IMR-90 (cell line): ENCODE results near the gene SLC25A41. TPM values are rescaled to one million over a fixed set of nuclear protein-coding genes. Genes with fewer than 3 reads are reported as not detected.

Source experiments
- ATAC-seq: fragments of 200-7000 bp; cut with Tn5 transposase; 2 replicates; pipeline ENCODE4 v1.9.1; 2020; ENCODE audit warnings: low read depth, mild to moderate bottlenecking, moderate library complexity
- BruUV-seq: library from RNA; stranded (reverse); fragments of 400-500 nt; replicated peaks from 2 replicates; lab custom pipeline; 2021; lab: Mats Ljungman, UMichigan
- CTCF ChIA-PET: fragments of 300-600 bp; formaldehyde crosslinking; extraction: SDS; loops from one replicate; lab custom pipeline; 2021; ENCODE audit warnings: antibody characterized with exemption; lab: Yijun Ruan, JAX
- POLR2A ChIA-PET: fragments of 300-600 bp; sonication (Branson Sonifier 250); formaldehyde crosslinking; loops from one replicate; lab custom pipeline; 2022; ENCODE audit warnings: antibody characterized with exemption; ENCODE audit not compliant: unreplicated experiment; lab: Charles Lee
- DNase-seq: peaks from one replicate; pipeline ENCODE4 v3.0.0; 2013
- H2AFZ ChIP-seq: replicated peaks from 2 replicates; pipeline ENCODE3; 2013; ENCODE audit warnings: low read length, mild to moderate bottlenecking; ENCODE audit not compliant: poor library complexity
- H2AK5ac ChIP-seq: 2 replicates; pipeline ENCODE4 v1.6.1; 2013; ENCODE audit warnings: low read depth, low read length, inconsistent platforms
- H2AK9ac ChIP-seq: replicated peaks from 2 replicates; pipeline ENCODE3; 2013; ENCODE audit warnings: mild to moderate bottlenecking, low read depth, low read length, moderate library complexity; ENCODE audit not compliant: poor library complexity
- H2BK120ac ChIP-seq: 2 replicates; pipeline ENCODE4 v1.6.1; 2013; ENCODE audit warnings: low read depth, low read length, inconsistent platforms
- H2BK15ac ChIP-seq: 3 replicates; pipeline ENCODE4 v1.6.1; 2013; ENCODE audit warnings: low read depth, low read length, inconsistent platforms
- H2BK20ac ChIP-seq: 2 replicates; pipeline ENCODE4 v1.6.1; 2013; ENCODE audit warnings: low read depth, mild to moderate bottlenecking, inconsistent platforms, low read length, moderate library complexity
- H2BK5ac ChIP-seq: 2 replicates; pipeline ENCODE4 v1.6.1; 2013; ENCODE audit warnings: mild to moderate bottlenecking, low read depth, low read length, inconsistent platforms; ENCODE audit not compliant: poor library complexity, severe bottlenecking
- H3K14ac ChIP-seq: replicated peaks from 2 replicates; pipeline ENCODE4 v1.6.1; 2013; ENCODE audit warnings: low read depth, low read length, inconsistent platforms
- H3K18ac ChIP-seq: 2 replicates; pipeline ENCODE4 v1.6.1; 2013; ENCODE audit warnings: low read depth, low read length, control low read depth
- H3K23ac ChIP-seq: 2 replicates; pipeline ENCODE4 v1.6.1; 2013; ENCODE audit warnings: low read depth, low read length, inconsistent platforms
- H3K27ac ChIP-seq: 2 replicates; pipeline ENCODE4 v1.5.1; 2013; ENCODE audit warnings: mild to moderate bottlenecking, control low read depth, low read length; ENCODE audit not compliant: insufficient read depth
- H3K27me3 ChIP-seq: 2 replicates; pipeline ENCODE4 v1.6.1; 2013; ENCODE audit warnings: low read length; ENCODE audit not compliant: control insufficient read depth, insufficient read depth
- H3K36me3 ChIP-seq: 2 replicates; pipeline ENCODE4 v1.6.1; 2013; ENCODE audit warnings: low read length, mixed read lengths; ENCODE audit not compliant: control insufficient read depth, insufficient read depth
- H3K4ac ChIP-seq: 2 replicates; pipeline ENCODE4 v1.6.1; 2013; ENCODE audit warnings: low read depth, low read length, inconsistent platforms
- H3K4me1 ChIP-seq: 2 replicates; pipeline ENCODE4 v1.6.1; 2013; ENCODE audit warnings: low read length, mixed read lengths; ENCODE audit not compliant: control insufficient read depth, insufficient read depth
- H3K4me2 ChIP-seq: 2 replicates; pipeline ENCODE4 v1.6.1; 2013; ENCODE audit warnings: low read depth, mild to moderate bottlenecking, control low read depth, low read length, moderate library complexity
- H3K4me3 ChIP-seq: 2 replicates; pipeline ENCODE4 v1.5.1; 2013; ENCODE audit warnings: low read depth, mild to moderate bottlenecking, control low read depth, low read length, moderate library complexity; ENCODE audit not compliant: insufficient read depth
- H3K56ac ChIP-seq: 2 replicates; pipeline ENCODE4 v1.6.1; 2013; ENCODE audit warnings: low read length, inconsistent platforms; ENCODE audit not compliant: insufficient read depth; ENCODE audit errors: extremely low read depth
- H3K79me1 ChIP-seq, 2 experiments: 2 replicates each; pipeline ENCODE4 v1.6.1; 2013; ENCODE audit warnings: low read length in 2 of 2, inconsistent platforms in 1 of 2, low read depth in 1 of 2
- H3K9ac ChIP-seq: 2 replicates; pipeline ENCODE4 v1.6.1; 2013; ENCODE audit warnings: low read depth, low read length, control low read depth
- H3K9me1 ChIP-seq: 2 replicates; pipeline ENCODE4 v1.6.1; 2013; ENCODE audit warnings: low read length, inconsistent platforms; ENCODE audit not compliant: insufficient read depth
- H3K9me3 ChIP-seq: 2 replicates; pipeline ENCODE4 v1.6.1; 2013; ENCODE audit warnings: low read length; ENCODE audit not compliant: control insufficient read depth, insufficient read depth
- H4K20me1 ChIP-seq: 2 replicates; pipeline ENCODE4 v1.6.1; 2013; ENCODE audit warnings: low read length, inconsistent platforms; ENCODE audit not compliant: insufficient read depth
- H4K5ac ChIP-seq: 2 replicates; pipeline ENCODE4 v1.6.1; 2013; ENCODE audit warnings: mild to moderate bottlenecking, low read depth, low read length, control low read depth
- H4K8ac ChIP-seq, 2 experiments: 2 replicates each; pipeline ENCODE4 v1.6.1; 2013; ENCODE audit warnings: low read depth in 2 of 2, low read length in 2 of 2, control low read depth in 1 of 2, inconsistent platforms in 1 of 2
- H4K91ac ChIP-seq: 2 replicates; pipeline ENCODE4 v1.6.1; 2013; ENCODE audit warnings: low read depth, low read length, inconsistent platforms; ENCODE audit not compliant: insufficient read depth
- MAFK ChIP-seq: IDR thresholded peaks from 2 replicates; pipeline ENCODE4 v1.6.1; 2012; ENCODE audit warnings: low read depth, low read length, improper control_type of control experiment
- MXI1 ChIP-seq: IDR thresholded peaks from 2 replicates; pipeline ENCODE4 v1.6.1; 2012; ENCODE audit warnings: low read depth, mild to moderate bottlenecking, low read length, moderate library complexity, borderline replicate concordance
- WGBS, 2 experiments: methylation state at CpG; one replicate each; pipeline versions ENCODE4 v1.1.5 to v1.1.7; 2013; ENCODE audit warnings: missing lambda C conversion rate in 2 of 2; ENCODE audit not compliant: insufficient read length in 1 of 2; ENCODE audit errors: extremely low coverage in 2 of 2; 5-methylcytosine and 5-hydroxymethylcytosine counted together
- dilution Hi-C: fragments of 300-500 bp; cut with HindIII; formaldehyde crosslinking; loops from one replicate; pipeline ENCODE4 v1.14.3; 2018; ENCODE audit warnings: low sequenced_read_pairs; ENCODE audit not compliant: unreplicated experiment
- in situ Hi-C: fragments of 300-500 bp; cut with MboI; formaldehyde crosslinking; loops from 3 replicates; pipeline ENCODE4 v1.14.3; 2019; ENCODE audit warnings: low sequenced_read_pairs, inconsistent platforms, mixed read lengths
- intact Hi-C: fragments of 100-400 bp; cut with micrococcal nuclease; formaldehyde crosslinking; loops from 2 replicates; pipeline ENCODE4 v1.10.0; 2022
- polyA plus RNA-seq, 3 experiments: library from polyadenylated mRNA; depleted of rRNA; stranded (reverse); fragments of >200 nt; gene quantifications; 2 replicates each; pipeline ENCODE4 v1.2.3, GENCODE V29; 2012; ENCODE audit warnings: low replicate concordance in 1 of 3
- total RNA-seq: library from RNA; depleted of rRNA; stranded (reverse); fragments of >200 nt; gene quantifications from 2 replicates; pipeline ENCODE4 v1.2.3, GENCODE V29; 2012

The SLC25A41 gene
- total and polyA plus RNA-seq, 2 of the 4 experiments (the other 2 are of a cell fraction) = not detected

DNA sequence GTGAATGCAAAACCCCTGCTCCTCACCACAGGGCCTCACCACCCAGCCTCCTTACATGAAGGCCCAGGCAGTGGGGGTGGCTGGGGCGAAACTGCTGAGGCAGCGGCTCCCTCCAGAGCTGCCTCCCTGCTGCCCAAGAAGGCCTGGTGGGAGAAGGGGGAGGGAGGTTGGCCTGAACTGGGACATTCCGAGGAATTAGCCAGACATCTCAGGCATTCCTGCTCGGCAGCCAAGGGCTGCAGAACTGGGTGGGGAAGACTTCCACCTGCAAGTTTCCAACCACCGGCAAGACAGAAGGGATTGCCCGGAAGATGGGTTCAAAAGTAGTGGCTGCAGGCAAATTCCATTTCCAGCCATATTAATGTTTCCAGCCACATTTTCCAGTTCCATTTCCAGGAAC lies 55.5 kb downstream of the SLC25A41 start:
- no peak overlapping the region for H2BK120ac ChIP-seq
- H3K18ac ChIP-seq = no peak overlapping the region
- peak; percentile 8; the same call in 1 of the 2 replicates for ATAC-seq
- in situ Hi-C loops = no loop called here
- peak overlapping the region; percentile 23 for H2AK9ac ChIP-seq
- no peaks in the 10 kb centered on the region for H3K27me3 ChIP-seq
- no peak overlapping the region for H3K14ac ChIP-seq
- CTCF ChIA-PET = interaction anchor here (0.6 kb wide), 1 partner anchor 393 kb away, joined by 4 read pairs; no protein-coding TSS in a partner anchor
- H3K9me3 ChIP-seq = peaks cover 7% of the 10 kb centered on the region; the same call in 1 of the 2 replicates
- H3K36me3 ChIP-seq = peaks cover 38% of the 10 kb centered on the region
- no peak overlapping the region for H3K9ac ChIP-seq
- H4K20me1 ChIP-seq = no peaks in the 10 kb centered on the region
- H3K4me2 ChIP-seq = no peak overlapping the region
- peak; percentile 41 for DNase-seq
- H3K4me1 ChIP-seq = peaks cover 11% of the 10 kb centered on the region
- H3K4me3 ChIP-seq = no peak overlapping the region
- no peak overlapping the region for H3K4ac ChIP-seq
- BruUV-seq = no TSS peak
- POLR2A ChIA-PET = no interaction called here
- no peak overlapping the region for H2AFZ ChIP-seq
- H3K79me1 ChIP-seq = peaks cover 7 to 14% of the 10 kb centered on the region in 2 experiments; a peak in 3 of 4 replicates
- TF ChIP-seq MXI1 (no peak), MAFK (peak; percentile 45; the same call in 1 of the 2 replicates)
- no CpG with 5 or more reads among the region's 6 CpGs for WGBS, 2 experiments
- dilution Hi-C loops = no loop called here
- intact Hi-C loops = no loop called here
- H4K8ac ChIP-seq = no peak overlapping the region
- no peak overlapping the region for H2BK15ac ChIP-seq
- H3K9me1 ChIP-seq = peaks cover 10% of the 10 kb centered on the region
- H2BK20ac ChIP-seq = no peak overlapping the region
- no peak overlapping the region for H3K23ac ChIP-seq
- H4K91ac ChIP-seq = peak overlapping the region; percentile 33; the same call in 1 of the 2 replicates
- H3K27ac ChIP-seq = no peak overlapping the region
- H4K5ac ChIP-seq = no peak overlapping the region
- no peak overlapping the region for H3K56ac ChIP-seq
- H2BK5ac ChIP-seq = no peak overlapping the region
- H2AK5ac ChIP-seq = no peak overlapping the region
